Activated naive CD4-positive, alpha-beta T cell treated with Interleukin-2 at 50 U/mL for 16 hours (primary cell): ENCODE measurements around the gene FILIP1.

Experiments used
- DNase-seq: peaks from one replicate; pipeline ENCODE4 v3.0.0-alpha.2; 2020

Gene FILIP1

DNA sequence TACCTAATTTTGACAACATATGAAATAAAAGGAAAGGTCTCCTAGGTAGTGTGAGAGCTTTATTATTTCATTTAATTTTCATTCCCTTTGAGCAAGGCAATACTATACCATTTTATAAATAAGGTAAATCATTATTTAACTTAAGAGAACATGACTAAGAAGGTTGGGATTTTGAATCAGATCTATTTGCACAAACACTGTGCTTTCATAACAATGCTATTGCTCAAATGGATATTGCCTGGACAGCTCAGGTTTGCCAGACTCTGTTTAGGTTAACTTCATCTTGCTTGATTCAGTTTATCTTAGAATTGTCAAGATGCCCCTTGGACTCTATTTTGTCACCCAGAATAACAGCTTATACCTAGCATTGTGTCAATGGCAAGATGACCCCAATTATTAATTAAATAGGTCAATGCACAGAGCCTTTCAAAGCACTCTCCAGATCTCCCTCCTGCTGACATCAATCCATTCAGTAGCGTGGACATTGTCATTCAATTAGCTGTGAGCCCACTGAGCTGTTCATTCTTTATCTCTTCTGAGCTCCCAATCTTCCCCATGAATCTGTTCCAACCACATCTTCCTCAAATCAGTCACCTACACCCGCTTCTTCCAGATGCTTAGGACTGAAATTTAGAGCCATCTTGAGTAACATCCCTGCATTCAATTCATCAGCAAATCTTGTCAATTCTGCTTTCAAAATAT is 166.9 kb downstream of the FILIP1 start:
- no peak for DNase-seq

DNA sequence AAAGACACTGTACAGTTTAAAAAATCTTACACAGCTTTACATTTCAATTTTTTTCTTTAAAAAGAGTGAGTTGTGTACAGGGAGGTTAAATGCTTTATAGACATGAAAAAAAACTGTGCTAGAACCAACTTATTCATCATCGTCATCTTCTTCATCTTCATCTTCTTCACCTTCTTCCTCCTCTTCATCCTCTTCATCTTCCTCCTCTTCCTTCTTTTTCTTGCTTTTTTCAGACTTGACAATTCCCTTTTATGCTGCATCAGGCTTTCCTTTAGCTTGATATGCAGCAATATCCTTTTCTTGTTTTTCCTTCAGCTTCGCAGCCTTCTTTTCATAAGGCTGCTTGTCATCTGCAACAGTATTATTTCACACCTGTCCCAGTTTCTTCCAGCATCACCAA is 174.7 kb downstream of the FILIP1 start:
- DNase-seq: no peak

DNA sequence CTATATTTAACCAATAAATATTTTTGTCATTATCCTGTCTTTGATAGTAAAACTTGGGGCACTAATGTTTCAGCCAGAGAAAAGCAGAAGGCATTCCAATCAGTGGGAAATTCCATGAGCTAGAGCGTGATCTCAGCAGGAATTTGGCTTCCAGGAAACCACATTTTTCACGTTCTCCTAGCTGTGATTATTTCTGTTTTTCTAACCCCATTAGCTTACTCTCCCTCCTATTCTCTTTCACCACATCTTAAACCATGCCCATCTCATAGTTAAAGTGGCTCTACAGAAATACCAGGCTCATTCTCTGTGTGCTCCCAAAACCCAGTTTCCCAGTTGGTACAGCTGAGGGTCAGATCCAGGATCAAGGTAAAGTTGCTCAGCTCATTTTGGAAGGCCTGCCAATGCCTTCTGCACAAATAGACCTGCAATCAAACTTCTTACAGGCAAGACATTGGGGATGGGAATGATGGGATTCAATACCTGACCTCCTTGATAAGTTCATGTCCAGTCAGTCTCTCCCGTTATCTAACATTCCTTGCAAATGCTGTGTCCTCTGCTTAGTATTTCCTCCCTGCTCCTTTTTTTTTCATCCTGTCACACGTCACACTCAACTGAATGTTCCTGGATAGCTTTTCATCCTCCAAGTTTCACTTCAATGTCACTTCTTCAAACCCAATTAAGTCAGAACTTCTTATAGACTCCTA is 175.9 kb downstream of the FILIP1 start:
- no peak for DNase-seq

DNA sequence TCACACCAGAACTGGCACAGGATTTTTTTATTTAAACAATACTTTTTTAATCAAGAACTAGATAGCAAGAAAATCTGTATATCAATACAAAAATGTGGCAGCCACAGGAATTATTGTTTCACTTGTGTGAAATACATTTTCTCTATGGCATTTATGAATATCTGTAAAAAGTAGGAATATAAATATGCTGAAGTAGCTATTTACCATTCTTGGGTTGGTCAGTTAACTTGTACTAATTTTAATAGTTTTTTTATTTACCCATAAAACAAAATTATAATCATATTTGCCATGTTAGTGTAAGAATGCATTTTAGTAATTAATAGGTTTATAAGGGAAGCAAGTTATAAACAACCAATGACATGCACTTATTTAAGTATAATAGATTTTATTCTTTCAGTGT is 177.6 kb downstream of the FILIP1 start:
- no peak for DNase-seq

DNA sequence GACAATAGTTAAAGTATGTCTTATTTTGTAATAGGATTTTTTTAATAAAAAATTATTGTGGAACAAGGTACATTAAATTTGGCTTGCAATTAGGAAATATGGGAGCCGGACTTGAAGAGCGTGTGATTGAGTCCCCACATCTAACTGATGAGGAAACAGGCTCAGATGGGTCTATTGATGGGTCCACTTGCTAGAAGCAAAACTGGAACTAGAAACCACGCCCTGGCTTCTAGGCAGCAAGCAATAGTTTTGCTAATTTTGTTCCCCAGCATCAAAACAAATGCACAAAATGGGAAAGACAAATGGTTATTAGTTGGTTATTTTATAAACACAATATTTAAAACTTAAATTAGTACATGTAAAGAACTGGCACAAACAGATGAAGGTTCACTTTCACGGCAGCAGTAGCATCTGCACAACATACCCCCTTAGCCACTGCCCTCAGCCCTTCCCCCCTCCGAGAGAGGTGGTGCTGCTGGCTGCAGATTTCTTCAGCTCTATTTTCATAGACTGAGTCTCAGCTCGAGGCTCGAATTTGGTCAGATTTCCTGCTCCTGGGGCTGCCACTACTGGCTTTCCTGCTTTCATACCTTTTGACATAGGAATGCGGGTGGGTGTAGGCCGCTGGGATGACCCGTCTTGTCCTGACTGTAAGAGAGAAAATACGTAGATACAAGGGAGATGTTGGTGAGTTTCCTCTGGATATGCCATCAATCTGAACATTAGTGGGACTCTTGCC is 185.2 kb downstream of the FILIP1 start:
- no peak for DNase-seq

DNA sequence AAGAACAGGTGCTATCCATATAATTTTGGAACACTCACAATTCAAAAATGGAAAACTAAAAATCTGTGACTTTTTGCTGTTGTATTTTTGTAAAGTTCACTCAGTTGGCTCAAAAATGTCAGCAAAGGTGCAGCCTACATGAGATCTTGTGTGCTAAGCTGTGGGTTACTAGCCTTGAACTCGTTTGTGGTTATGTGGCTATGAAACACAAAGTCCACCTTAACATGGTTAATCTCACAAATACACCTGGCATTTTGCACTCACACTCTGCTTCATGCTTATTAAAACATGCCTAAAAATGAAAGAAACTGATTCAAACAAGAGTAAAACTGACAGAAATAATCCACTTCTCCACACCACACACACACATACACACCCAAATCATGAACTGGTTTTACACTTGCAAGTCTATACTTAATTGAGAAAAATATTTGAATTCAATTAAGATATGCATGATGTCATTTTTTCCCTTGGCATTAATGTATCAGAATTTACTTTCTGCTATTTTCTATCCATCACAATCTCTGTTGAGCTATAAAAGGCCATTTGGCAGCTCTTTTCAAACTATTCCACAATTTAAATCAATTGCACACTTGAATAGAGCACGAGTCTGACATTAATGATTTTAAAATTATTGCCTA is 186.1 kb downstream of the FILIP1 start:
- no peak for DNase-seq

DNA sequence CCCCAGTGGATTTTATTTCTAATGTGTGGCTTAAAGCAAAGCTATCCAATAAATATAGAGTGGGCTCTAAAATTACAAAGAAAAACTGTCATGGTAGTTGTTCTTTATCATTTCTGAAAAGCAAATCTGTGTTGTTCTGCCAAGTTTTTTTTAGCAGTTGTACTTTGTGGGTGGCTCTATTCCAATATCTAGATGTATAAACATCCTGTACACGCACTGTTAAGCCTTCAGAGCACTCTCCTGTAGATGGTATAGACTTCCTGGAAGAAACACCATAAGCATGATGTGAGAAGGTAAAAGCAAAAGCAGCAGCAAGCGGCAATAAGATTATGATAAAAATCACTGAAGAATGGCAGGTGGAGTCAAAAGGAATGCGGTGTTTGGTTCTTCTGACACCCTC is 187.5 kb downstream of the FILIP1 start:
- DNase-seq: no peak

DNA sequence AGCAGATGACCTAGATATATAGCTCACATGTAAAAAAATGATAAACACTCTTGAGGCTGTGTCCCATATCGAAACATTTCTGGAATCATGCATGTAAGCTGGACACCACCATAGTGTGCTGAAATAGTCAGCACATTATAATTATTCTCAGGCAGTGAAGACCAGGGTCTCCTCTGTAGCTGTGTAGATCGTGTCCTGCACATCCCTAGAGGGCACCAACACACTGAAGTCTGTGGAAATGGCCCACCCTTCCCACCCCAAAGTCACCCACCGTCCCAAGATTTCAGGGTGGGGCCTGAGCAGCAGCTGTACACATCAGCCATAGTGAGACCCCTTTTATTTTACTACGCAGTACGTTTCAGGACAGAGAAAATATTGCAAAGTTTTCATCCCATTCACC is 188.0 kb downstream of the FILIP1 start:
- no peak for DNase-seq

DNA sequence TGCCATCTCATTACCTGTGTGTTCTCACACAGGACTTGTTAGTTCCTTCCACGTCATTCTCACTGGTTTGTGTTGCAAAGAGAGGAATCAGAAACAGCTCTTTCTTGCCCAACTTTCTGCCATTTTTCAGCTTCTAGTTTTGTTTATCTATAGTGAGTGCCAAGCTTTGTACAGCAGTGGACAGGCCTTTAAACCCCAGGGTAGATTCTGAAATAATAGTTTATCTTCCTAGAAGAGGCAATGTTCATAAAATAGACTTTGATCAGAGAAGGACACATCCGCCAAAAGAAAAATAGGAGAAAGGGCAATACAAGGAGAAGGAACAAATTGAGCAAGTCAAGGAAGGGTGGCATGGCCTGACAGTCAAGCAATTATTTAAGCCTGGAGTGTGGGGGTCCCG is 191.3 kb downstream of the FILIP1 start:
- no peak for DNase-seq

DNA sequence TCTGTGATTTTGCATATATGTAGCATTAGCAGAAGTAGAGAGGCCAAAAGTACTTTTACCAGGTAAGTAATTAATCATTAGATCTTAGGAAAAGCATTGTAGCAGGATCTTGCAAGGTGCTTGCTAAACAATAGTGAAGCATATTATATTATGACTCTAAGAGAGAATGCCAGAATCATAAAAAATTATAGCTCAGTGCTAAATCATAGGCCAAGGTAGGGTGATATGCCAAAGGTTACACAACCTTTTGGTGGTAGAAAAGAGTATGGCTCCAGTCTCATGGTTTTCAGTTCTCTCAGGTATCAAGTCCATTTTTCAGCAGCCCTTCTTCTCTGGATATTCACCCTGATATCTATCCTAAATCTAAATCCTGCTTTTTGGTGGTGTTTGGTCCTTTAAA is 192.1 kb downstream of the FILIP1 start:
- no peak for DNase-seq

DNA sequence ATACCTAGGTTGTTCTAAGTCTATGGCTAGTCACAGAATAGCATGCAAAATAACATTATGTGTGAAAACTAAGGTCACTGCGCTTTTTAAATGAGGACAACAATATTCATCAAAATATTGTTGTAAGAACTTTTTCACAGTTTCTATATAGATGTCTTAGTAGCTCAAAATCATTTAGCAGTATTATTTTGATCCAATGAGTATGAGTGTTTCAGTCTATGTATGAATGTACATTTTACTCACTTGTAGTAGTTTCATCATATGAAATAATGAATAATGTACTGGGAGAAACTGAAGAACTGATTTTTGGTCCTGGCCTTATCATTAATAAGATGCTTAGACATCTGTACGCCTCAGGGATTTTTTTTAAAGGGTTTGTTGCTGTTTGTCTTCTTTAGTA is 192.5 kb downstream of the FILIP1 start:
- no peak for DNase-seq

DNA sequence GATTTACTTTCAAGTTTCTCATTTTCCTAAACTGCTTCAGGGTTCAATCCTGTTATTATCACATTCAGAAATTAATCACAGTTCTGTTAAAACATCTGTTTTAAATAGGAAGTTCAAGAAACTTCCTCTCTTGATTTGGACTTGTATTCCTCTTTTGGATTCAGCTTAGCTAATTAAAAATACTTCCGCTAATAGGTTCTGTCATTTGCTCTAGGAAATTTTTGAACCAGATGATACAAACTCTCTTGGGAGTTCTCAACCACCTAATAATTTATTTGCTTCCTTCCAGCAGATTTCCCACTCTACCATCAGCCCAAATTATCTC is 193.1 kb downstream of the FILIP1 start:
- DNase-seq: no peak

DNA sequence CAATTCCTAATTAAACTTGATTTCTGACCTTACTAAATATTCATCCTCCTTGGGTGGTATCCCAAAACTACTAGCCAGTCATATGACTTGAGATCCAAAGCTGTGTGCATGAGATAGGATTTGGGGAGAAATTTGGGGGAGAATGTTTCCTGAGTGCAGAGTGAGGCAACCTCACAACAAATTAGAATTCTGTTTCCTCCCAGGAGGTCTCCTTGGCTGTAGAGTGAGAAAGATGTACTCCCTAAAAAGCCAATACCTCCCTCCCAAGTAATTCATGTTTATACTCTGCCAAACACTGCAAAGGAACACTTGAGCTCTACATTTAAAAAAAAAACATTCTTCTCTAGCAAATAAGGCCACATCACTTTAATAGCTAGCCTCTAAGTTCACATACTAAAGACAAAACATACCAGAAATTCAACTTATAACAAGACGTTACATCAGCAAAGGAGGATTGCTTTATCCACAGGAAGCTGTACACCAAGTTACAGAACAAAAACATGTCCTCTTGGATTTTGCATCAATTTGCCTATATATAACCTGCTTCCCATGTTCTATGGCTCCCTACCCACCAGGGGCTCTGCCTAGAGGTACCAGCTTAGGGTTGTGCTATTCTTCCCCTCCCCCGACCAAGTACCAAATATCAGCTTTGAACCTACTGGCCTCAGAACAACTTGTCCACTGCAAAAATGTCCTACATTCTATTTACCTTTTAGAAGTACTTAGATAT is 193.6 kb downstream of the FILIP1 start:
- DNase-seq: no peak

DNA sequence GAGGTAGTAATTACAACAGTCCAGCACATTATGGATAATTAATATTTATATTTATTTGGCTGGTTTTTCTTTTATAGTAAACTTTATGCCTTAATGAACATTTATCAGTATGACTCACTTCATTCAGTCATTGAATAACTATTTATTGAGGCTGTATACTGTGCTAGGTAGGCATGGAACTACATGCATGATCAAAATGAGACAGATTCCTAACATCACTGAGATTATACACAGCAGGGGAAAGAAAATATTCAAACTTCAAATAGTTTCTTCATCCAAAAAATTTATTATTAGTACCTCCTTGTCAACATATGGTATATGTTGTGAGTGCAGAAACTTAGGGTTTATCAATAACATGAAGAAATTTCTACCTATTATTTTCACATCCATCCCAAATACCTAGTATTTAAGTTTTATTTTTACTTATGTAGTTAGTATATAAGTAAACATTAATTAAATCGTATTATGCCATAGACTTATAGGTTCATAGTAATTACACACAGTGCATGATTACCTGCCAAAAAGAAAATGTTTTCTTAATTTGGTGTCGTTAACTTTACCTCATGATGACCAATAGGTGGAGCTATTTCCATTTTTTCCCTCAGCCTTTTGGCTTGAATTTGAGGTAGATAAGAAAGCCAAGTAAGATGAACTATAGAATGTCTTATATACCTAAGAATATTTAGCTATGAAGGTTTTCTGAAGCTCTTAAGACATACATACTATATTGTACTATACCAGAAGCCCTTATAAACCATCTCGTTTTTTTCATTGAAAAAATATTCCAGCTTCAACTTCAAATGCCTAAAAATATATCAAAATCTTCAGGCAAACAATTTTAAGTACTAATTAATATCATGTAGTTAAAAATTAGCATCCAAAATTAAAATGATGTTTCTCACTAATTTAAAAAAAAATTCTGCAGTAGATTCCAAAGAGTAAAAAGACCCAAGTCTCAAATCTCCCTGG is 196.5 kb downstream of the FILIP1 start:
- DNase-seq: no peak

DNA sequence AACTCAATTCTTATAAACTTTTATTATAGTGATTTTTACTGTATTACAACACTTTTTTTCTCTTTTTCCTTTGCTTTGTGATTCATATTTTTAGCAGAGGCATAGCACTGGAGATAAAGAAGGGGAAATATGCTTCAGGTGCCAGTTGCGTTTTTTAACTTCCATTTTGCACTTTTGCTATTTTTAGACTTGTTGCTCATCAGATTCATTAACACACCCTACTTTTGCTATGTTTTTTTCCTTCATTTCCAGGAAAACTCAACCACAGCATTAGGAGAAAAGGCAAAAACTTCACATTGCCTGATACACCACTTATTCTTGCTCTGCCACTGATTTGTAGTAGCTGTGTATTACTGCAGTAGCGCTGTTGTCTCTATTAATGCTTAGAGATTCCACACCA is 201.0 kb downstream of the FILIP1 start:
- DNase-seq: no peak

DNA sequence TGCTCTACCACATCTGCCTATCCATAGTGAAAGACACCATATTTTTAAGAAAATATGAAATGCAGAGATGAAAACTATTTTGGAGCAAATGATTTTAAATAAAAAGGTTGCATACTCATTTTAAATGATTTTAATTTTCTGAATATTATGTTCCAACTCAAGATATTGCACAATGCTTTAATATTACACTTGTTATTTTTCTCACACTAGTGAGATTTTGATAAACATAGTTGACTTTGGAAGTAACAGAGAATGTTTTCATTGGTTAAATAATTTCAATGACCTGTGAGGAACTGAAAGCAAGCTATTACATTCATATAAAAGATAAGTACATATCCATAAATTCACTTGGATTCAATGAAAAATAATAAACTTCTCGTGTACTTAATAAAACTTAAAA is 201.9 kb downstream of the FILIP1 start:
- DNase-seq: no peak

DNA sequence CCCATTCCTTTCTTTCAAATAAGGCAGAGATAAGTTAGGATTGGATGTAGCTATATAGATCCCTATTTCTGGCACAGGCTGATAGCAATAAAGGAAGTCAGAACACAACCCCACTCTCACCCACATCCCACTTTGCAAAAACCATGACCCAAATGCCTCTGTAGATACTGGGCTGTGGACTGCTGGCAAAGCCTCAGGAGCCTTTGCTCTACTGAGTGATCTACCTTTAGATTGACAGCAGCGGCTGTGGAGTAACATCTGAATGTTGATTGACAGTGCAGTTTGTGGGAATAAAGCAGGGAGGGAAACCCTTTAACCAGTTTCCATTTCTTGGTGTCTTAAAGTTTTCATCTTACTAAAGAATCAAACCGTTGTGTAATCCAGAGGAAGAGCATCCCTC is 202.3 kb downstream of the FILIP1 start:
- no peak for DNase-seq

DNA sequence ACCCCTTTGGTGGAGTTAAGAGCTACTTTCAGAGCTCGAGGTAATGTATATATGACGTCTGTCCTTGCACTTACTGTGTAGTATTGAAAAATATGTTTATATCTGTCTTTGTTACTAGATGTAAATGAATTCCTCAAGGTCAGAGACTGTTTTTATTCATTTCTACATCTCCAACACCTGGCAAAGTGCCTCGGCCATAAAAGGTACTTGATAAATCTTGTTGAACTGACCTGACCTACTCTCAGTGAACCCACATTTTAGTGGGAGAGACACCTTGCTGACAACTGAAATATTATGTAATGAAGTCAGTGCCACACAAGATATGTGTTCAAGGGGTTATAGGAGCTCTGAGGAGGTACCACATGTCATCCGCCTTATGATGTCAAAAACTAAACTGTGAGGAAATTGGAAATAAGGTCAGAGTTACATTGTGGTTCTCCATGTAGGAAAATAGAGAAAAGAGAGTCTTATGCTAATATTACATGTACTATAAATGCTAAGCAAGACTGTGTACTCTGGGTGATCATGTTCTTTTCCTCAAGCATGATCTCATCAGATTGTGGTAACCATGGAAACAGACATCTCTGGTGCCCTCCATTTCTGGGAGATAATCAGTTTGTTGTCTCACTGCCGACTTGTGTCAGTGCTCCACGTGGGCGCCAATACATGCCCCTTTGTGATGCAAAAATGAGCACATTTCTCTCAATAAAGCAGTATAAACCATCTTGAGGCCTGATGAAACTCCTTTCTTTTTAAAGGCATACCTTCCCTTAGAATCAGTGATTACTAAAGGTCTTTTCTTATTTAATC is 203.3 kb downstream of the FILIP1 start:
- no peak for DNase-seq

DNA sequence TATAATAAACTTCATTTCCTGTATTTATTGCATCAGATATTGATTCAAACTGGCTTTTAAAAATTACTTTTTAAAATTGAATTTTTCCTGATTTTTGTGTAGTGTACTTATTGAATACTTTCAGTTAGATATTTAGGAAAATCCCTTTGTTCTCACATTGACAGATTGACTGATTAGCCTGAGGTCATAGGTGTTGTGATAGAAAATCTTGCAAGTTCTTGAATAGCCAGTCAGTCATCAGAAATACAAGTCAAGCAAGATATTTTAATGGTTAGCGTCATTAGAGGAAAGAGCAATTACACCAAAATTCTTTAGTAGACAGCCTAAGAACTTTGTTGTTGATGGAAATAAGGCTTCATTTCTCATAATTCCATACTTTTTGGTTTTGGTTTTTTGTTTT is 205.6 kb downstream of the FILIP1 start:
- DNase-seq: no peak

DNA sequence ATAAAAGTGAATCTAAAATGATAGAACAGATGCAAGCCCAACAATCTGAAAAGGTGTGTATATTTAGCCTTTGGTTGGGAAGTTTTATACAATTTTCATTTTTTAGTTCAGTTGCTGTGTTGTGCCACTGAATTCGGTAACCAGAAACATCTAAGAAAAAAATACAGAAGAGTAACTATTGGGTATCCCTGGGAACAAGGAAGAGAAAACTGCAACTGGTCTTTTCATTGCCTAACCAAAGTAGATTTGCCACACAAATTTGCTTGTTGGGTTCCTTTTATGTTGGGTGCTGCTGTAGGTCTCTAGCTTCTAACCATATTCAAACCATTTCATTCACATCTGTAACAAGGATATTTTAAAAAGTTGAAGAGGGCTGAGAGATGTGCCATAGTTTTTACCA is 206.2 kb downstream of the FILIP1 start:
- no peak for DNase-seq

DNA sequence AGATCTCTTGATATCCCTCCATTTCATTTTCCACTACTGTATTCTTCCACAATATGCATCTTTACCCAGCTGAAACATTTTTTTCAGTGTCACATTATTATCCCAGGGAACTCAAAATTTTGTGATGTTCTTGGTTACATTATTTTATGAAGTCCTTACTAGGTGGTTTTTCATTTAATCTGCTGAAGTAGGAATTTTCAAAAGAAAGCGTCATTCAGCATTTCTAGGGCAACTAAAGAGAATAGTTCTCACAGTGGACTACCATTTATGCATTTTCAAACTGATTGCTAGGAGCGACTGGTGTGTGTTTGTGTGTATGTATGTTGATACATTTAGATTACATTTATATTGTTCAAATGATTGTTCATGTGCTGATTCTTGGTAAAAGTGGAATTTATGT is 206.6 kb downstream of the FILIP1 start:
- no peak for DNase-seq
